ENCODE measurements around the gene CLECL1. TPM values are rescaled to one million over a fixed set of nuclear protein-coding genes. Genes with fewer than 3 reads are reported as not detected.

CLECL1 gene
- total and polyA plus RNA-seq, 2 experiments from 2014 or later: not detected

DNA sequence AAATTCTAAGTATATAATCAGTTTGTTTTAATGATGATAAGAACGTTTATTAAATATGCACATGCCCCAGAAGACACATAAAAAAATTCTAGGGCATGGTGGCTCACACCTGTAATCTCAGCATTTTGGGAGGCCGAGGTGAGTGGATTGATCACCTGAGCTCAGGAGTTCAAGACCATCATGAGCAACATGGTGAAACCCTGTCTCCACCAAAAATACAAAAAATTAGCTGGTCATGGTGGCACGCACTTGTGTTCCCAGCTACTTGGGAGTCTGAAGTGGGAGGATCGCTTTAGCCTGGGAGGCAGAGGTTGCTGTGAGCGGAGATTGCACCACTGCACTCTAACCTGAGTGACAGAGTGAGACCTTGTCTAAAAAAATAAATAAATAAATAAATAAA, 23.8 kb upstream of the CLECL1 start:
- no peaks in the 10 kb centered on the region for H3K27me3 ChIP-seq (ENCODE audit: insufficient read depth)
- no peaks in the 10 kb centered on the region for H3K36me3 ChIP-seq (ENCODE audit: insufficient read depth)
- Mint-ChIP-seq H3K4me3 (no peak overlapping the region), H3K36me3 (ENCODE audit: low read depth) (no peaks in the 10 kb centered on the region), H3K9me3 (no peaks in the 10 kb centered on the region), H3K4me1 (peaks cover 11% of the 10 kb centered on the region; the same call in 2 of the 3 replicates), H3K27ac (no peak overlapping the region), H3K27me3 (ENCODE audit: insufficient read depth, low read depth, poor library complexity) (peaks cover under 1% of the 10 kb centered on the region)
- DNase-seq (ENCODE audit: low spot score) (no peak), ATAC-seq (no peak)
- H3F3A ChIP-seq (replicated peaks; ENCODE audit: low read depth): no peaks in the 10 kb centered on the region
- no peak overlapping the region for H3K4me2 ChIP-seq
- no peaks in the 10 kb centered on the region for H3K79me2 ChIP-seq (replicated peaks; ENCODE audit: insufficient read depth)
- no peaks in the 10 kb centered on the region for H3K9me2 ChIP-seq (ENCODE audit: insufficient read depth)
- no peaks in the 10 kb centered on the region for H4K20me1 ChIP-seq (replicated peaks; ENCODE audit: insufficient read depth)
- TF ChIP-seq, protein P1, sequence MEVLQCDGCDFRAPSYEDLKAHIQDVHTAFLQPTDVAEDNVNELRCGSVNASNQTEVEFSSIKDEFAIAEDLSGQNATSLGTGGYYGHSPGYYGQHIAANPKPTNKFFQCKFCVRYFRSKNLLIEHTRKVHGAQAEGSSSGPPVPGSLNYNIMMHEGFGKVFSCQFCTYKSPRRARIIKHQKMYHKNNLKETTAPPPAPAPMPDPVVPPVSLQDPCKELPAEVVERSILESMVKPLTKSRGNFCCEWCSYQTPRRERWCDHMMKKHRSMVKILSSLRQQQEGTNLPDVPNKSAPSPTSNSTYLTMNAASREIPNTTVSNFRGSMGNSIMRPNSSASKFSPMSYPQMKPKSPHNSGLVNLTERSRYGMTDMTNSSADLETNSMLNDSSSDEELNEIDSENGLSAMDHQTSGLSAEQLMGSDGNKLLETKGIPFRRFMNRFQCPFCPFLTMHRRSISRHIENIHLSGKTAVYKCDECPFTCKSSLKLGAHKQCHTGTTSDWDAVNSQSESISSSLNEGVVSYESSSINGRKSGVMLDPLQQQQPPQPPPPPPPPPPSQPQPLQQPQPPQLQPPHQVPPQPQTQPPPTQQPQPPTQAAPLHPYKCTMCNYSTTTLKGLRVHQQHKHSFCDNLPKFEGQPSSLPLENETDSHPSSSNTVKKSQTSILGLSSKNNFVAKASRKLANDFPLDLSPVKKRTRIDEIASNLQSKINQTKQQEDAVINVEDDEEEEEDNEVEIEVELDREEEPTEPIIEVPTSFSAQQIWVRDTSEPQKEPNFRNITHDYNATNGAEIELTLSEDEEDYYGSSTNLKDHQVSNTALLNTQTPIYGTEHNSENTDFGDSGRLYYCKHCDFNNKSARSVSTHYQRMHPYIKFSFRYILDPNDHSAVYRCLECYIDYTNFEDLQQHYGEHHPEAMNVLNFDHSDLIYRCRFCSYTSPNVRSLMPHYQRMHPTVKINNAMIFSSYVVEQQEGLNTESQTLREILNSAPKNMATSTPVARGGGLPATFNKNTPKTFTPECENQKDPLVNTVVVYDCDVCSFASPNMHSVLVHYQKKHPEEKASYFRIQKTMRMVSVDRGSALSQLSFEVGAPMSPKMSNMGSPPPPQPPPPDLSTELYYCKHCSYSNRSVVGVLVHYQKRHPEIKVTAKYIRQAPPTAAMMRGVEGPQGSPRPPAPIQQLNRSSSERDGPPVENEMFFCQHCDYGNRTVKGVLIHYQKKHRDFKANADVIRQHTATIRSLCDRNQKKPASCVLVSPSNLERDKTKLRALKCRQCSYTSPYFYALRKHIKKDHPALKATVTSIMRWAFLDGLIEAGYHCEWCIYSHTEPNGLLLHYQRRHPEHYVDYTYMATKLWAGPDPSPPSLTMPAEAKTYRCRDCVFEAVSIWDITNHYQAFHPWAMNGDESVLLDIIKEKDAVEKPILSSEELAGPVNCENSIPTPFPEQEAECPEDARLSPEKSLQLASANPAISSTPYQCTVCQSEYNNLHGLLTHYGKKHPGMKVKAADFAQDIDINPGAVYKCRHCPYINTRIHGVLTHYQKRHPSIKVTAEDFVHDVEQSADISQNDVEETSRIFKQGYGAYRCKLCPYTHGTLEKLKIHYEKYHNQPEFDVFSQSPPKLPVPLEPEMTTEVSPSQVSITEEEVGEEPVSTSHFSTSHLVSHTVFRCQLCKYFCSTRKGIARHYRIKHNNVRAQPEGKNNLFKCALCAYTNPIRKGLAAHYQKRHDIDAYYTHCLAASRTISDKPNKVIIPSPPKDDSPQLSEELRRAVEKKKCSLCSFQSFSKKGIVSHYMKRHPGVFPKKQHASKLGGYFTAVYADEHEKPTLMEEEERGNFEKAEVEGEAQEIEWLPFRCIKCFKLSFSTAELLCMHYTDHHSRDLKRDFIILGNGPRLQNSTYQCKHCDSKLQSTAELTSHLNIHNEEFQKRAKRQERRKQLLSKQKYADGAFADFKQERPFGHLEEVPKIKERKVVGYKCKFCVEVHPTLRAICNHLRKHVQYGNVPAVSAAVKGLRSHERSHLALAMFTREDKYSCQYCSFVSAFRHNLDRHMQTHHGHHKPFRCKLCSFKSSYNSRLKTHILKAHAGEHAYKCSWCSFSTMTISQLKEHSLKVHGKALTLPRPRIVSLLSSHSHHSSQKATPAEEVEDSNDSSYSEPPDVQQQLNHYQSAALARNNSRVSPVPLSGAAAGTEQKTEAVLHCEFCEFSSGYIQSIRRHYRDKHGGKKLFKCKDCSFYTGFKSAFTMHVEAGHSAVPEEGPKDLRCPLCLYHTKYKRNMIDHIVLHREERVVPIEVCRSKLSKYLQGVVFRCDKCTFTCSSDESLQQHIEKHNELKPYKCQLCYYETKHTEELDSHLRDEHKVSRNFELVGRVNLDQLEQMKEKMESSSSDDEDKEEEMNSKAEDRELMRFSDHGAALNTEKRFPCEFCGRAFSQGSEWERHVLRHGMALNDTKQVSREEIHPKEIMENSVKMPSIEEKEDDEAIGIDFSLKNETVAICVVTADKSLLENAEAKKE (CRISPR knock-in tag; IDR thresholded peaks at IDR 0.05): no peak
- TF ChIP-seq EZH2phosphoT487 (IDR thresholded peaks at IDR 0.05; ENCODE audit: unreplicated experiment): no peak
- TF ChIP-seq, protein P2, sequence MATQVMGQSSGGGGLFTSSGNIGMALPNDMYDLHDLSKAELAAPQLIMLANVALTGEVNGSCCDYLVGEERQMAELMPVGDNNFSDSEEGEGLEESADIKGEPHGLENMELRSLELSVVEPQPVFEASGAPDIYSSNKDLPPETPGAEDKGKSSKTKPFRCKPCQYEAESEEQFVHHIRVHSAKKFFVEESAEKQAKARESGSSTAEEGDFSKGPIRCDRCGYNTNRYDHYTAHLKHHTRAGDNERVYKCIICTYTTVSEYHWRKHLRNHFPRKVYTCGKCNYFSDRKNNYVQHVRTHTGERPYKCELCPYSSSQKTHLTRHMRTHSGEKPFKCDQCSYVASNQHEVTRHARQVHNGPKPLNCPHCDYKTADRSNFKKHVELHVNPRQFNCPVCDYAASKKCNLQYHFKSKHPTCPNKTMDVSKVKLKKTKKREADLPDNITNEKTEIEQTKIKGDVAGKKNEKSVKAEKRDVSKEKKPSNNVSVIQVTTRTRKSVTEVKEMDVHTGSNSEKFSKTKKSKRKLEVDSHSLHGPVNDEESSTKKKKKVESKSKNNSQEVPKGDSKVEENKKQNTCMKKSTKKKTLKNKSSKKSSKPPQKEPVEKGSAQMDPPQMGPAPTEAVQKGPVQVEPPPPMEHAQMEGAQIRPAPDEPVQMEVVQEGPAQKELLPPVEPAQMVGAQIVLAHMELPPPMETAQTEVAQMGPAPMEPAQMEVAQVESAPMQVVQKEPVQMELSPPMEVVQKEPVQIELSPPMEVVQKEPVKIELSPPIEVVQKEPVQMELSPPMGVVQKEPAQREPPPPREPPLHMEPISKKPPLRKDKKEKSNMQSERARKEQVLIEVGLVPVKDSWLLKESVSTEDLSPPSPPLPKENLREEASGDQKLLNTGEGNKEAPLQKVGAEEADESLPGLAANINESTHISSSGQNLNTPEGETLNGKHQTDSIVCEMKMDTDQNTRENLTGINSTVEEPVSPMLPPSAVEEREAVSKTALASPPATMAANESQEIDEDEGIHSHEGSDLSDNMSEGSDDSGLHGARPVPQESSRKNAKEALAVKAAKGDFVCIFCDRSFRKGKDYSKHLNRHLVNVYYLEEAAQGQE (IDR thresholded peaks at IDR 0.05; ENCODE audit: unreplicated experiment): no peak
- no peak for TF ChIP-seq JUNB (IDR thresholded peaks at IDR 0.05; ENCODE audit: unreplicated experiment)
- no peak for TF ChIP-seq NANOG (IDR thresholded peaks at IDR 0.05; ENCODE audit: borderline replicate concordance)
- no peak overlapping the region for H3K27ac ChIP-seq (ENCODE audit: low read depth)
- no peak overlapping the region for H3K4me3 ChIP-seq
- no peak overlapping the region for H2AFZ ChIP-seq
- peaks cover 11% of the 10 kb centered on the region for H3K4me1 ChIP-seq (ENCODE audit: insufficient read depth)

All from GM23338 (cell line).